Measurements from ENCODE around the gene JAG2. TPM values are rescaled to one million over a fixed set of nuclear protein-coding genes. Genes with fewer than 3 reads are reported as not detected.

The JAG2 gene
- total RNA-seq, 1 experiment from 2014 or later, result 85.9 TPM

DNA sequence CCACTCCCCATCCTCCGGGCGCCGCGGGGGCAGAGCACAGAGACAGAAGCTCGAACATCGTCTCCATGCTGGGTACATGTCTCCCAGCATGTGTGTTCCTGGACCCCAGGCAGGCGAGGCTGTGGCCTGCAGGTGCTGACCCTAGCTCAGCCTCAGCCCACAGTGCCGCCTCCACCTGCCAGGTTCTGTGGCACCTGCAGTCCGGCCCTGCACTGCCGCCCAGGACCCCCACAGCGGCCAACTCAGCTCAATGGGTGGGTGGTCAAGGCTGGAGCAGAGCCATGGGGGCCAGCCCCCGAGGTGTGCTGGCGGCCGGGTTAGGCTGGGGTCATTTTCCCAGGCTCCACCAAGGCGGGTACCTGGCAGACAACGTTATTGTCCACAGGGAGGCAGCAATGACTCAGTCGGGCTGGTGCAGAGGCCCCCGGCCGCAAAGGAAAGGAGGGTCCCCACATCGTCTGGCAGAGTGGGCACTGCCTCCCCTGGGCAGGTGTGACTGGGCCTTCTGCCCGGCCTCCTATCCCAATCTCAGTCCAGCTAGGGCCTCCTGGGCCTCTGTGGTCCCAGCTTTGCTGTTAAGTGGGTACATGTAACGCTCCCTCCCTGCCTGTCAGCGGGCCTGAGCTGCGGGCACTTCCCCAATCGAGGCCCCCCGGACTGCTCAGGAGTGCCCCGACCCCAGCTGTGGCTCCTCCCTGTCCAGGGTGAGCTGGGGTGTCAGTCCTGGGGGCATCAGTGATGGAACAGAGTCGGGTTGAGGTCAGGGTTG, 32.8 kb upstream of the JAG2 start:
- intact Hi-C loops (cut with micrococcal nuclease), result no loop called here
- Histone ChIP-seq H3K27ac (ENCODE audit: low read depth, low read length) (peak overlapping the region; percentile 8; the same call in 1 of the 2 replicates), H3K4me2 (ENCODE audit: low read length) (no peak overlapping the region), H3K9me3 (ENCODE audit: control insufficient read depth in 1 of 2, insufficient read depth in 1 of 2, low read depth in 1 of 2, low read length in 2 of 2) (no peaks in the 10 kb centered on the region), H3K36me3 (ENCODE audit: control insufficient read depth in 1 of 2, insufficient read depth in 2 of 2, low read length in 2 of 2) (no peaks in the 10 kb centered on the region), H3K9ac (ENCODE audit: low read length) (no peak overlapping the region), H3K79me2 (ENCODE audit: insufficient read depth, low read length) (no peaks in the 10 kb centered on the region), H2AFZ (ENCODE audit: low read depth, low read length, poor library complexity, severe bottlenecking) (no peak overlapping the region), H3K27me3 (ENCODE audit: insufficient read depth, low read length) (no peaks in the 10 kb centered on the region), H3K4me1 (ENCODE audit: control insufficient read depth in 1 of 2, insufficient read depth in 2 of 2, low read length in 2 of 2) (peaks cover 22 to 34% of the 10 kb centered on the region in 2 experiments; a peak in 3 of 4 replicates), H3K9me2 (ENCODE audit: insufficient read depth) (no peaks in the 10 kb centered on the region), H4K20me1 (ENCODE audit: insufficient read depth) (no peaks in the 10 kb centered on the region), H3K4me3 (replicated peaks in 1 of 2; ENCODE audit: low read depth in 1 of 2, low read length in 2 of 2) (no peak overlapping the region)
- ATAC-seq (no peak), DNase-seq (ENCODE audit: low read depth, low spot score) (no peak)
- no TSS peak for BruUV-seq (replicated peaks)
- ChIA-PET POLR2A (no interaction called here), RAD21 (ENCODE audit: low non-redundant PET in 1 of 2, low total read pairs in 2 of 2, uncharacterized antibody in 2 of 2, unreplicated experiment in 2 of 2) (no interaction called here), CTCF (interaction anchor here (0.8 to 1.0 kb wide), 2 partner anchors 133 to 151 kb away, joined by 3 to 4 read pairs; no protein-coding TSS in a partner anchor)
- TF ChIP-seq, protein P1, sequence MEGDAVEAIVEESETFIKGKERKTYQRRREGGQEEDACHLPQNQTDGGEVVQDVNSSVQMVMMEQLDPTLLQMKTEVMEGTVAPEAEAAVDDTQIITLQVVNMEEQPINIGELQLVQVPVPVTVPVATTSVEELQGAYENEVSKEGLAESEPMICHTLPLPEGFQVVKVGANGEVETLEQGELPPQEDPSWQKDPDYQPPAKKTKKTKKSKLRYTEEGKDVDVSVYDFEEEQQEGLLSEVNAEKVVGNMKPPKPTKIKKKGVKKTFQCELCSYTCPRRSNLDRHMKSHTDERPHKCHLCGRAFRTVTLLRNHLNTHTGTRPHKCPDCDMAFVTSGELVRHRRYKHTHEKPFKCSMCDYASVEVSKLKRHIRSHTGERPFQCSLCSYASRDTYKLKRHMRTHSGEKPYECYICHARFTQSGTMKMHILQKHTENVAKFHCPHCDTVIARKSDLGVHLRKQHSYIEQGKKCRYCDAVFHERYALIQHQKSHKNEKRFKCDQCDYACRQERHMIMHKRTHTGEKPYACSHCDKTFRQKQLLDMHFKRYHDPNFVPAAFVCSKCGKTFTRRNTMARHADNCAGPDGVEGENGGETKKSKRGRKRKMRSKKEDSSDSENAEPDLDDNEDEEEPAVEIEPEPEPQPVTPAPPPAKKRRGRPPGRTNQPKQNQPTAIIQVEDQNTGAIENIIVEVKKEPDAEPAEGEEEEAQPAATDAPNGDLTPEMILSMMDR (IDR thresholded peaks at IDR 0.05 in 2 of 3, conservative IDR thresholded peaks at IDR 0.05 in 1 of 3; ENCODE audit: borderline replicate concordance in 1 of 3, insufficient read depth in 1 of 3, low read depth in 2 of 3, low read length in 2 of 3), result peak in 2 of 3 experiments; percentile 13; a peak in 1 of 6 replicates
- TF ChIP-seq SP1 (IDR thresholded peaks at IDR 0.05; ENCODE audit: low read depth), result no peak

DNA sequence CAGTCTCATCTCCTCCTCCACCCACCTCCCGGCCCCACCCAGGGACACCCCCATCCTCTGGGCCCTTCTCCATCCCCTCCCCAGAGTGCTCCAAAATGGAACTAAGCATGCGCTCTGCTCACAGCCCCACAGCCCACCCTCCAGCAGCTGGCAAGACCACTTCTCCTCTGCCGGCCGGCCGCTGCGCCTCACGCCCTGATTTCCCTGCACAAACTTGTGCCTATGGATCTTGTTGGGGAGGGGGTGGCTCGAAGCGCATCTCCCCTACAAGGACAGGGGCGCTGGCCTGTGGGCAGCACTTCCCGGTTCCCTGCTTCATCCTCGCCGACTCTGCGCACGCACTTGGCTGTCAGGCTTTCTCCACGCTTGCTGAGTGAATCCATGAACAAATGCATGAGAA, 32.1 kb upstream of the JAG2 start:
- H3K9ac ChIP-seq (ENCODE audit: low read length), result no peak overlapping the region
- DNase-seq (ENCODE audit: low read depth, low spot score) (no peak), ATAC-seq (no peak)
- no peak overlapping the region for H3K4me3 ChIP-seq (replicated peaks in 1 of 2; ENCODE audit: low read depth in 1 of 2, low read length in 2 of 2)
- POLR2A ChIA-PET, result no interaction called here
- H3K36me3 ChIP-seq (ENCODE audit: control insufficient read depth in 1 of 2, insufficient read depth in 2 of 2, low read length in 2 of 2), result no peaks in the 10 kb centered on the region
- TF ChIP-seq YY1 (IDR thresholded peaks at IDR 0.05; ENCODE audit: extremely low read depth, insufficient replicate concordance, low read depth, low read length), result no peak
- TF ChIP-seq POLR2AphosphoS5 (IDR thresholded peaks at IDR 0.05; ENCODE audit: low read depth, low read length), result no peak
- TF ChIP-seq RAD21 (IDR thresholded peaks at IDR 0.05; ENCODE audit: low read depth), result no peak
- TF ChIP-seq, protein P2, sequence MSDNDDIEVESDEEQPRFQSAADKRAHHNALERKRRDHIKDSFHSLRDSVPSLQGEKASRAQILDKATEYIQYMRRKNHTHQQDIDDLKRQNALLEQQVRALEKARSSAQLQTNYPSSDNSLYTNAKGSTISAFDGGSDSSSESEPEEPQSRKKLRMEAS (IDR thresholded peaks at IDR 0.05), result no peak
- no peak for TF ChIP-seq ZFX (IDR thresholded peaks at IDR 0.05)
- TF ChIP-seq ZNF274 (IDR thresholded peaks at IDR 0.05; ENCODE audit: low read depth, low read length), result no peak
- TF ChIP-seq, protein P3, sequence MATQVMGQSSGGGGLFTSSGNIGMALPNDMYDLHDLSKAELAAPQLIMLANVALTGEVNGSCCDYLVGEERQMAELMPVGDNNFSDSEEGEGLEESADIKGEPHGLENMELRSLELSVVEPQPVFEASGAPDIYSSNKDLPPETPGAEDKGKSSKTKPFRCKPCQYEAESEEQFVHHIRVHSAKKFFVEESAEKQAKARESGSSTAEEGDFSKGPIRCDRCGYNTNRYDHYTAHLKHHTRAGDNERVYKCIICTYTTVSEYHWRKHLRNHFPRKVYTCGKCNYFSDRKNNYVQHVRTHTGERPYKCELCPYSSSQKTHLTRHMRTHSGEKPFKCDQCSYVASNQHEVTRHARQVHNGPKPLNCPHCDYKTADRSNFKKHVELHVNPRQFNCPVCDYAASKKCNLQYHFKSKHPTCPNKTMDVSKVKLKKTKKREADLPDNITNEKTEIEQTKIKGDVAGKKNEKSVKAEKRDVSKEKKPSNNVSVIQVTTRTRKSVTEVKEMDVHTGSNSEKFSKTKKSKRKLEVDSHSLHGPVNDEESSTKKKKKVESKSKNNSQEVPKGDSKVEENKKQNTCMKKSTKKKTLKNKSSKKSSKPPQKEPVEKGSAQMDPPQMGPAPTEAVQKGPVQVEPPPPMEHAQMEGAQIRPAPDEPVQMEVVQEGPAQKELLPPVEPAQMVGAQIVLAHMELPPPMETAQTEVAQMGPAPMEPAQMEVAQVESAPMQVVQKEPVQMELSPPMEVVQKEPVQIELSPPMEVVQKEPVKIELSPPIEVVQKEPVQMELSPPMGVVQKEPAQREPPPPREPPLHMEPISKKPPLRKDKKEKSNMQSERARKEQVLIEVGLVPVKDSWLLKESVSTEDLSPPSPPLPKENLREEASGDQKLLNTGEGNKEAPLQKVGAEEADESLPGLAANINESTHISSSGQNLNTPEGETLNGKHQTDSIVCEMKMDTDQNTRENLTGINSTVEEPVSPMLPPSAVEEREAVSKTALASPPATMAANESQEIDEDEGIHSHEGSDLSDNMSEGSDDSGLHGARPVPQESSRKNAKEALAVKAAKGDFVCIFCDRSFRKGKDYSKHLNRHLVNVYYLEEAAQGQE (IDR thresholded peaks at IDR 0.05; ENCODE audit: low read depth), result no peak
- no peak for TF ChIP-seq CBX3 (IDR thresholded peaks at IDR 0.05; ENCODE audit: low read depth)
- TF ChIP-seq SP1 (IDR thresholded peaks at IDR 0.05; ENCODE audit: low read depth), result no peak
- TF ChIP-seq FOSL1 (IDR thresholded peaks at IDR 0.05; ENCODE audit: low read depth), result no peak
- no peak for TF ChIP-seq SIN3A (IDR thresholded peaks at IDR 0.05; ENCODE audit: low read depth)
- H4K20me1 ChIP-seq (ENCODE audit: insufficient read depth), result no peaks in the 10 kb centered on the region
- H3K79me2 ChIP-seq (ENCODE audit: insufficient read depth, low read length), result no peaks in the 10 kb centered on the region
- no peaks in the 10 kb centered on the region for H3K9me3 ChIP-seq (ENCODE audit: control insufficient read depth in 1 of 2, insufficient read depth in 1 of 2, low read depth in 1 of 2, low read length in 2 of 2)
- H2AFZ ChIP-seq (ENCODE audit: low read depth, low read length, poor library complexity, severe bottlenecking), result no peak overlapping the region
- no TSS peak for BruUV-seq (replicated peaks)
- no peaks in the 10 kb centered on the region for H3K9me2 ChIP-seq (ENCODE audit: insufficient read depth)
- H3K4me1 ChIP-seq (ENCODE audit: control insufficient read depth in 1 of 2, insufficient read depth in 2 of 2, low read length in 2 of 2), result peaks cover 22 to 34% of the 10 kb centered on the region in 2 experiments; a peak in 3 of 4 replicates
- RAD21 ChIA-PET (ENCODE audit: low non-redundant PET in 1 of 2, low total read pairs in 2 of 2, uncharacterized antibody in 2 of 2, unreplicated experiment in 2 of 2), result no interaction called here
- H3K27ac ChIP-seq (ENCODE audit: low read depth, low read length), result no peak overlapping the region; the same call in 1 of the 2 replicates
- H3K27me3 ChIP-seq (ENCODE audit: insufficient read depth, low read length), result no peaks in the 10 kb centered on the region
- intact Hi-C loops (cut with micrococcal nuclease), result no loop called here
- no peak overlapping the region for H3K4me2 ChIP-seq (ENCODE audit: low read length)
- CTCF ChIA-PET, result interaction anchor here (1.4 kb wide), 1 partner anchor 100 kb away, joined by 3 read pairs; the partner anchor contains the start of gene BRF1
